B cell (primary cell): ENCODE data around the gene EPG5.

Source experiments
- CTCF ChIP-seq: fragments of 200-600 bp; IDR thresholded peaks from one replicate; pipeline ENCODE4 v1.8.0; 2022; ENCODE audit warnings: antibody characterized with exemption, mild to moderate bottlenecking
- EZH2 ChIP-seq: IDR thresholded peaks from 2 replicates; pipeline ENCODE4 v1.6.1; 2012; ENCODE audit warnings: borderline replicate concordance, low read depth, mild to moderate bottlenecking, moderate library complexity, low read length; ENCODE audit not compliant: insufficient read depth, poor library complexity, severe bottlenecking

- TF ChIP-seq CTCF, result no peak
- no peak for TF ChIP-seq EZH2
Measured at GRCh38 chr18:45976566-45976965, 9.4 kb upstream of the EPG5 start.
